Activated T-cell treated with anti-CD3 and anti-CD28 coated beads, Interleukin-2, amount 50 U/mL, for 24 hours (primary cell): ENCODE results near the gene IFIT1.
"Not testable (repeated sequence)": the region's sequence is repeated elsewhere in the genome, so short reads cannot be mapped to it uniquely, and the experiment has no call there.

Experiments
- DNase-seq: peaks from one replicate; pipeline ENCODE4 v3.0.0-alpha.2; 2020
- H3K27ac Mint-ChIP-seq: 2 replicates; pipeline ENCODE4 v1.8.0; 2020; ENCODE audit warnings: mild to moderate bottlenecking, mixed read lengths
- H3K27me3 Mint-ChIP-seq: 2 replicates; pipeline ENCODE4 v1.8.0; 2020; ENCODE audit warnings: mixed read lengths
- H3K36me3 Mint-ChIP-seq: 2 replicates; pipeline ENCODE4 v1.8.0; 2020; ENCODE audit warnings: low read depth, mixed read lengths
- H3K4me1 Mint-ChIP-seq: 2 replicates; pipeline ENCODE4 v1.8.0; 2020; ENCODE audit warnings: low read depth, mixed read lengths
- H3K4me3 Mint-ChIP-seq: 2 replicates; pipeline ENCODE4 v1.8.0; 2020; ENCODE audit warnings: mild to moderate bottlenecking, moderate library complexity, mixed read lengths
- H3K9me3 Mint-ChIP-seq: 2 replicates; pipeline ENCODE4 v1.8.0; 2020; ENCODE audit warnings: mixed read lengths

Gene IFIT1

GRCh38 chr10:89404104-89405047 is 12.0 kb downstream of the IFIT1 start:
- Mint-ChIP-seq H3K27ac (no peak overlapping the region), H3K4me3 (no peak overlapping the region), H3K27me3 (no peaks in the 10 kb centered on the region), H3K4me1 (peaks cover 10% of the 10 kb centered on the region), H3K36me3 (peaks cover 35% of the 10 kb centered on the region), H3K9me3 (peaks cover 3% of the 10 kb centered on the region)
- no peak for DNase-seq

GRCh38 chr10:89406178-89406577 is 13.8 kb downstream of the IFIT1 start:
- not testable (repeated sequence) for DNase-seq, H3K9me3 Mint-ChIP-seq, H3K27ac Mint-ChIP-seq, H3K27me3 Mint-ChIP-seq, H3K4me3 Mint-ChIP-seq, H3K4me1 Mint-ChIP-seq
- H3K36me3 Mint-ChIP-seq = peaks cover 27% of the 10 kb centered on the region

- not testable (repeated sequence) for H3K9me3 Mint-ChIP-seq, H3K4me3 Mint-ChIP-seq
- peaks cover 17% of the 10 kb centered on the region for H3K4me1 Mint-ChIP-seq
These were observed 15.4 kb downstream of the IFIT1 start for GRCh38 chr10:89407792-89408191.

GRCh38 chr10:89409282-89409681 is 16.9 kb downstream of the IFIT1 start:
- not testable (repeated sequence) for DNase-seq, H3K9me3 Mint-ChIP-seq, H3K27ac Mint-ChIP-seq, H3K36me3 Mint-ChIP-seq, H3K27me3 Mint-ChIP-seq, H3K4me3 Mint-ChIP-seq
- peaks cover 23% of the 10 kb centered on the region for H3K4me1 Mint-ChIP-seq

More at GRCh38 chr10:89407792-89408191, 15.4 kb downstream of the IFIT1 start:
- not testable (repeated sequence) for H3K27ac Mint-ChIP-seq, H3K27me3 Mint-ChIP-seq, DNase-seq
- peaks cover 14% of the 10 kb centered on the region for H3K36me3 Mint-ChIP-seq

GRCh38 chr10:89410551-89410950 is 18.1 kb downstream of the IFIT1 start:
- H3K9me3 Mint-ChIP-seq, H3K4me3 Mint-ChIP-seq, H3K27me3 Mint-ChIP-seq, H3K27ac Mint-ChIP-seq, DNase-seq, H3K36me3 Mint-ChIP-seq: not testable (repeated sequence)
- H3K4me1 Mint-ChIP-seq = peaks cover 27% of the 10 kb centered on the region

DNA sequence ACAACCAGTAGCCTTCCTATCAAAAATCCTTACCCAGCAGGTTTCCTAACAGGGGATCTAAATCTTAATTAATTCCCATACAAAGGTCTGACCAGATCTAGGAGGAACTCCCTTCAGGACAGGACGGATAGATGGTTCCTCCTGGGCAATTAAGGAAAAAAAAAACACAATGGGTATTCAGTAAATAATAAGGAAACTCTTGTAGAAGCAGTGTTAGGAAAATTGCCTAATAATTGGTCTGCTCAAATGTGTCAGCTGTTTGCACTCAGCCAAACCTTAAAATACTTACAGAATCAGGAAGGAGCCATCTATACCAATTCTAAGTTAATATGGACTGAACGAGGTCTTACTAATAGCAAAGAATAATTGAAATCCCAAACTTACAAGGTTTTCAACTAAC is 18.7 kb downstream of the IFIT1 start:
- H3K36me3 Mint-ChIP-seq = peaks cover 12% of the 10 kb centered on the region
- not testable (repeated sequence) for H3K4me3 Mint-ChIP-seq, H3K27ac Mint-ChIP-seq

GRCh38 chr10:89412276-89412675 is 19.9 kb downstream of the IFIT1 start:
- Mint-ChIP-seq H3K4me1 (peaks cover 41% of the 10 kb centered on the region), H3K4me3 (peak overlapping the region; percentile 41), H3K27ac (peak overlapping the region; percentile 71), H3K36me3 (peaks cover 16% of the 10 kb centered on the region)
- H3K9me3 Mint-ChIP-seq, H3K27me3 Mint-ChIP-seq, DNase-seq: not testable (repeated sequence)

More for the DNA sequence above, 18.7 kb downstream of the IFIT1 start:
- peaks cover 33% of the 10 kb centered on the region for H3K4me1 Mint-ChIP-seq
- H3K9me3 Mint-ChIP-seq, DNase-seq, H3K27me3 Mint-ChIP-seq: not testable (repeated sequence)

GRCh38 chr10:89413398-89413912 is 21.0 kb downstream of the IFIT1 start:
- Mint-ChIP-seq H3K27me3 (no peaks in the 10 kb centered on the region), H3K4me1 (peaks cover 53% of the 10 kb centered on the region), H3K4me3 (peak overlapping the region; percentile 85), H3K36me3 (peaks cover 27% of the 10 kb centered on the region), H3K9me3 (peaks cover 6% of the 10 kb centered on the region), H3K27ac (peak overlapping the region; percentile 93)
- DNase-seq = no peak

- H3K4me3 Mint-ChIP-seq = peak within 1 kb of the TSS; percentile 85
- peaks cover 54% of the 10 kb centered on the region for H3K4me1 Mint-ChIP-seq
- H3K36me3 Mint-ChIP-seq = peaks cover 27% of the 10 kb centered on the region
These were observed 21.9 kb downstream of the IFIT1 start, which contains the start of gene IFIT5 for GRCh38 chr10:89414146-89414878. Gene IFIT5, plus strand, starts transcription at chr10:89414568. Its CDS starts 231 bp downstream, at chr10:89414799.

GRCh38 chr10:89414879-89415821 is 22.7 kb downstream of the IFIT1 start:
- Mint-ChIP-seq H3K36me3 (peaks cover 31% of the 10 kb centered on the region), H3K4me1 (peaks cover 59% of the 10 kb centered on the region), H3K9me3 (peaks cover 6% of the 10 kb centered on the region), H3K4me3 (peak overlapping the region; percentile 85), H3K27me3 (no peaks in the 10 kb centered on the region), H3K27ac (peak overlapping the region; percentile 93)
- DNase-seq = no peak

More at GRCh38 chr10:89414146-89414878, 21.9 kb downstream of the IFIT1 start, which contains the start of gene IFIT5:
- Mint-ChIP-seq H3K9me3 (peaks cover 6% of the 10 kb centered on the region), H3K27me3 (no peaks in the 10 kb centered on the region), H3K27ac (peak within 1 kb of the TSS; percentile 93)
- peak; percentile 81 for DNase-seq

DNA sequence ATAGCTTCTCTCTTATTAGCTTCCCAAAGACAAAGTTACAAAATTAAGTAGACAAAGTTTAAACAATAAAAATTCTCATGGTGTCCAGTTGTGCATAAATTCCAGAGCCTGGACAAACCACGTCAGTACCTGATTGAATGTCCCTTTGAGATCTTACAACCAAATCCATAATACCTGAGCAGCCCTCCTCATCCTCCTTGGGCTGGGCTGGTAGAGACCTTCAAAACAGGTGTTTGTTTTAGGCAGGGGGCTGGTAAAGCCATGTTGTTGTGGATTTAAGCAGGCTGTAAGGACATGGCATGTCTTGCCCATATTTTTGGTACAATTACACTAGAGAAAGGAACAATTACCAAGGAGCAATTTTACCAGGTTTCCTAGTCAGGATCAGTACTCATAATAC is 24.0 kb downstream of the IFIT1 start:
- Mint-ChIP-seq H3K27me3 (no peaks in the 10 kb centered on the region), H3K9me3 (peaks cover 6% of the 10 kb centered on the region), H3K4me3 (peak overlapping the region; percentile 85), H3K27ac (peak overlapping the region; percentile 93), H3K36me3 (peaks cover 44% of the 10 kb centered on the region), H3K4me1 (peaks cover 61% of the 10 kb centered on the region)
- no peak for DNase-seq

DNA sequence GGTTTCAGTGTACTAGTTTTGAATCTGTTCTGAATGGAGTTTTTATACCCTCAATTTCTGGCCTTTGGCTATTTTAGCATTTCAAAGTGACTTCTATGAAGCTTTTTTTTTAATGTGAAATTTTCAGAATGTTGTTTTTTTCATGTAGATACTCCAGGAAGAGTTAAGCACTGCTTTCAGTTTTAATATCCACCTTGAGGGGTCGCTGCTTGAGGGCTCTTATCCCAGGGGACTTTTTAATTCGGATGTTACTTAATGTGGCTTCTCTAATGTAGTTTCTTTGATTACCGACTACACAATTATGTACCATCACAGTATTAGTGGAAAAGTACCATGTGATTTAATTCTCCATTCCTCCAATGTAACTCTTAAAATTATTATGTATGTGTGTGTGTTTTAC is 27.1 kb downstream of the IFIT1 start:
- Mint-ChIP-seq H3K36me3 (peaks cover 44% of the 10 kb centered on the region), H3K9me3 (no peaks in the 10 kb centered on the region), H3K4me3 (peak overlapping the region; percentile 37), H3K4me1 (peaks cover 42% of the 10 kb centered on the region), H3K27ac (peak overlapping the region; percentile 70), H3K27me3 (no peaks in the 10 kb centered on the region)
- DNase-seq = no peak

GRCh38 chr10:89421018-89421476 is 28.6 kb downstream of the IFIT1 start:
- H3K4me3 Mint-ChIP-seq = no peak overlapping the region
- H3K27ac Mint-ChIP-seq = no peak overlapping the region
- H3K27me3 Mint-ChIP-seq = no peaks in the 10 kb centered on the region
- no peak for DNase-seq
- peaks cover 33% of the 10 kb centered on the region for H3K4me1 Mint-ChIP-seq
- no peaks in the 10 kb centered on the region for H3K9me3 Mint-ChIP-seq
- H3K36me3 Mint-ChIP-seq = peaks cover 37% of the 10 kb centered on the region
